Stimulated activated CD4-positive, alpha-beta T cell treated with anti-CD3 and anti-CD28 coated beads, Interleukin-1b, Interleukin-23, amount 100 ng/mL, for 24 hours (primary cell): ENCODE results near the gene PROK1.

Experiments used
- DNase-seq, 4 experiments: peaks; one replicate each; pipeline ENCODE4 v3.0.0-alpha.2; 2020; ENCODE audit warnings: low read depth in 4 of 4, low spot score in 1 of 4

The PROK1 gene

GRCh38 chr1:110464340-110464739 lies 13.4 kb downstream of the PROK1 start:
- no peak for DNase-seq

GRCh38 chr1:110465038-110465813 lies 14.3 kb downstream of the PROK1 start:
- no peak for DNase-seq

GRCh38 chr1:110465814-110466380 lies 14.9 kb downstream of the PROK1 start:
- DNase-seq, result no peak

- no peak for DNase-seq
These were observed 15.8 kb downstream of the PROK1 start for GRCh38 chr1:110466646-110467280.

- no peak for DNase-seq
These were observed 20.2 kb downstream of the PROK1 start for GRCh38 chr1:110471131-110471530.

GRCh38 chr1:110472546-110472945 lies 21.6 kb downstream of the PROK1 start:
- DNase-seq, result no peak

GRCh38 chr1:110474444-110474843 lies 23.5 kb downstream of the PROK1 start:
- DNase-seq, result no peak

- DNase-seq, result no peak
These were observed 24.5 kb downstream of the PROK1 start for GRCh38 chr1:110475362-110476027.

GRCh38 chr1:110476028-110476765 lies 25.2 kb downstream of the PROK1 start:
- DNase-seq, result no peak

GRCh38 chr1:110477041-110477440 lies 26.1 kb downstream of the PROK1 start:
- DNase-seq, result no peak

- no peak for DNase-seq
These were observed 26.6 kb downstream of the PROK1 start for GRCh38 chr1:110477445-110477957.

- no peak for DNase-seq
These were observed 27.2 kb downstream of the PROK1 start for GRCh38 chr1:110477967-110478640.

GRCh38 chr1:110478886-110479285 lies 27.9 kb downstream of the PROK1 start:
- DNase-seq, result no peak

- no peak for DNase-seq
These were observed 29.6 kb downstream of the PROK1 start for GRCh38 chr1:110480356-110481096.

GRCh38 chr1:110481968-110482623 lies 31.1 kb downstream of the PROK1 start:
- no peak for DNase-seq

GRCh38 chr1:110482662-110483307 lies 31.8 kb downstream of the PROK1 start:
- no peak for DNase-seq

- no peak for DNase-seq
These were observed 32.3 kb downstream of the PROK1 start for GRCh38 chr1:110483308-110483685.

- DNase-seq, result no peak
These were observed 33.9 kb downstream of the PROK1 start for GRCh38 chr1:110484801-110485200.

GRCh38 chr1:110485725-110486124 lies 34.8 kb downstream of the PROK1 start:
- no peak for DNase-seq
